ENCODE data around the gene MMP3.

- TF ChIP-seq CSDC2 (CRISPR knock-in tag; IDR thresholded peaks at IDR 0.05): no peak
- no peak for TF ChIP-seq PATZ1 (CRISPR knock-in tag; IDR thresholded peaks at IDR 0.05; ENCODE audit: borderline replicate concordance)
- no peak for TF ChIP-seq ZC3H10 (CRISPR knock-in tag; IDR thresholded peaks at IDR 0.05)
- no peak for TF ChIP-seq ARNTL (CRISPR knock-in tag; IDR thresholded peaks at IDR 0.05; ENCODE audit: borderline replicate concordance, low read depth)
- TF ChIP-seq POU6F1 (CRISPR knock-in tag; IDR thresholded peaks at IDR 0.05; ENCODE audit: borderline replicate concordance, low read depth): no peak
- TF ChIP-seq RARB (CRISPR knock-in tag; IDR thresholded peaks at IDR 0.05): no peak
- TF ChIP-seq CREB5 (CRISPR knock-in tag; IDR thresholded peaks at IDR 0.05; ENCODE audit: low read depth): no peak
- no peak for TF ChIP-seq ZNF8 (CRISPR knock-in tag; IDR thresholded peaks at IDR 0.05)
- TF ChIP-seq TOX (CRISPR knock-in tag; IDR thresholded peaks at IDR 0.05; ENCODE audit: borderline replicate concordance): no peak
- TF ChIP-seq ZFP30 (CRISPR knock-in tag; IDR thresholded peaks at IDR 0.05): no peak
- TF ChIP-seq GLIS3 (CRISPR knock-in tag; IDR thresholded peaks at IDR 0.05): no peak
- no peak for TF ChIP-seq ISL1 (CRISPR knock-in tag; IDR thresholded peaks at IDR 0.05)
- TF ChIP-seq ZFP3 (CRISPR knock-in tag; IDR thresholded peaks at IDR 0.05): no peak
- TF ChIP-seq OSR1 (CRISPR knock-in tag; IDR thresholded peaks at IDR 0.05): no peak
Observed at GRCh38 chr11:102882389-102883024, 39.1 kb upstream of the MMP3 start.

All from SK-N-SH treated with all-trans-retinoic acid at 6 μM for 48 hours (cell line).